HG03457 (cell line): ENCODE measurements around the gene DMRTA1.
"Not testable (repeated sequence)": the region's sequence is repeated elsewhere in the genome, so short reads cannot be mapped to it uniquely, and the experiment has no call there.

Source experiments
- ATAC-seq: cut with Tn5 transposase; IDR thresholded peaks from one replicate; pipeline ENCODE4 v1.9.1; 2021; ENCODE audit warnings: moderate number of reproducible peaks; ENCODE audit not compliant: unreplicated experiment

DMRTA1 gene

DNA sequence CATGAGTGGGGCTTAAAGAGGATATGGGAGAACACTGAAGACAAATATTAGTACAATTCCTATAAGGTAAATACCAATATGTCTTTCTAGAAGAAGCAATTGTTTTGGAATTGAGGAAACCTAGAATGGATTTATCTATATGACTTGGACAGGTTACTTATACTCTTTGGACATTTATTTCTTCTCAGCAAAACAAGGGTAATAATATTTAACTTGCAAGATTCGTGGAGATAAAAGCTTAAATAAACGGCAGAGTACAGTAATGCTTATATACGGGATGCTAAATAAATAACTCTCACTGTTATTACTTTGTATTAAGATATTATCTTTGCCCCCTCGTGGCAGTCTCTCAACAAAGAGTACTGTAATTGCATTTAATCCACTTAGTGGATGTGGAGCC, 8.6 kb downstream of the DMRTA1 start:
- ATAC-seq, result no peak

DNA sequence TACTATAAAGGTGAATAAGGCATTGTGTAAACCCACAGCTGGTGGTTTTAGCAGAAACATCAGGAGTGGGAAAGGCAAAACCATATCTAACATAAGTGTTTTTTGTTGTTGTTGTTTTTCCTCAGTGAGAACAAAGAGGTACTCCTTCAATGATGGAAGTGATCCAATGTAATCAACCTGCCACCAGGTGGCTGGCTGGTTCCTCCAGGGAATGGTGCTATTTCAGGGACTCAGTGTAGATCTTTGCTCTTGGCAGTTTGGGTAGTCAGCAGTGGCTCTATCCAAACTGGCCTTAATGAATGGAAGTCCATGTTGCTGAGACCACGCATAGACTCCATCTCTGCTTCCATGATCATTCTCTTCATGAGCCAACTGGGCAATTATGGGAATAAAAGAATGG, 10.8 kb downstream of the DMRTA1 start:
- ATAC-seq, result no peak

- ATAC-seq, result no peak
Measured at GRCh38 chr9:22463205-22463604, 16.6 kb downstream of the DMRTA1 start.

DNA sequence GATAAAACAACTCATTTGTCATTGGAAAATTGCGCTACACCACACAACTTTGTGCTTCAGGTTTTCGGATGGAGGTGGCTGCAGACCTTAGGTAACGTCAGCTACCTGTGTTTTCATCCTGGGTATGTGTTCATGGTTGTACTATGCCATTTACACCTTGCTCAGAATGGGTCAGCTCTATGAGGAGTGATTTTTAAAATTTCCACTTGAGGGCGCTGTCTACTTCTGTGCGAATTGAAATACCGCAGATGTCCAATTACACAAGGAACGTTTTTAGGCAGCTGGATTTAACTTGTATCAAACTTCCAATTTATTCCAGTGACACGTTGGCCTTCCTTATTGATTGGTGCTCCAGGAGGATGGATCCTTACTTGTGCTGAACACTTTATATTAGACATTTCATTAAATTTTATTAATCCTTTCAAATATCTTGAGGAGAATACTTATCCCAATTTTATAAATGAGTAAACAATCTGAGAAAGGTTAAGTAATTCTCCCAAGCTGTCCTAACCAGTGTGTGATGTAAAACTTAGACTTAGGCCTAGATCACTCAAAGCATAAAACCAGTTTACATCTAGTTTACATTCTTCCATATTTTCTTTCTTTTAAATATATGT, 23.4 kb downstream of the DMRTA1 start:
- ATAC-seq, result no peak

DNA sequence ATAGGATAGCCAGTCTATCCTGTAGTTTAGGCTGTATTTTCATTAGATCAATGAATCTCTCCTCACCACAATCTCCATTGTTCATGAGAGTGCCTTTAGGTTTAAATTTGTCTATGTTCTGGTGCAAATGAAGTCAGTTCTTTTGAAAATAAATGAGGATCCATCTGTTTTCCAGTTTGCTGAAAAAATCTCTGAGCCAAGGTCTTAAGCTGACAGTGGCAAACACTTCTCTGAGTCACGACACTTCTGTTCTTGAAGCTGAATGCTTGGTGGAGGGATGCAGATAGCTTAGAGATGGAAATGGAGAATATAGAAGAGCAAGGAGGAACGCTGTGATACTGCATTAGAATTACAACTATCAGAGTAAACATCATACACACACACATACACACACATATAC, 34.9 kb downstream of the DMRTA1 start:
- no peak for ATAC-seq

- ATAC-seq, result no peak
Measured at GRCh38 chr9:22483528-22484070, 37.0 kb downstream of the DMRTA1 start.

DNA sequence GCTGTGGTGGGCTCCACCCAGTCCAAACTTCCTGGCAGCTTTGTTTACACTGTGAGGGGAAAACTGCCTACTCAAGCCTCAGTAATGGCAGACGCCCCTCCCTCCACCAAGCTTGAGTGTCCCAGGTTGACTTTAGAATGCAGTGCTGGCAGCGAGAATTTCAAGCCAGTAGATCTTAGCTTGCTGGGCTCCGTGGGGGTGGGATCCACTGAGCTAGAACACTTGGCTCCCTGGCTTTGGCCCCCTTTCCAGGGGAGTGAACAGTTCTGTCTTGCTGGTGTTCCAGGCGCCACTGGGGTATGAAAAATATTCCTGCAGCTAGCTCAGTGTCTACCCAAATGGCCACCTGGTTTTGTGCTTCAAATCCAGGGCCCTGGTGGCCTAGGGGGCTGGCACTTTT, 49.6 kb downstream of the DMRTA1 start:
- not testable (repeated sequence) for ATAC-seq
